Neural progenitor cell (in vitro differentiated cells): ENCODE measurements around the gene CDC42EP4. TPM values are rescaled to one million over a fixed set of nuclear protein-coding genes. Genes with fewer than 3 reads are reported as not detected.

Experiments
- DNase-seq: peaks from one replicate; pipeline ENCODE4 v3.0.0-alpha.2; 2016; ENCODE audit warnings: low spot score
- H2AFZ ChIP-seq: fragments of 200-600 bp; sonication (generic); replicated peaks from 2 replicates; pipeline ENCODE4 v1.6.1; 2016; ENCODE audit warnings: antibody characterized with exemption
- H3F3A ChIP-seq: fragments of 200-600 bp; sonication (generic); 2 replicates; pipeline ENCODE4 v1.6.1; 2016; ENCODE audit warnings: antibody characterized with exemption, low read depth
- H3K27ac ChIP-seq: fragments of 200-600 bp; sonication (generic); 2 replicates; pipeline ENCODE4 v1.5.1; 2016; ENCODE audit warnings: mild to moderate bottlenecking
- H3K27me3 ChIP-seq: fragments of 200-600 bp; sonication (generic); 2 replicates; pipeline ENCODE4 v1.6.1; 2016; ENCODE audit warnings: mild to moderate bottlenecking, moderate library complexity
- H3K36me3 ChIP-seq: fragments of 200-600 bp; sonication (generic); 2 replicates; pipeline ENCODE4 v1.5.1; 2016
- H3K4me1 ChIP-seq: fragments of 200-600 bp; sonication (generic); 2 replicates; pipeline ENCODE4 v1.6.1; 2016; ENCODE audit warnings: mixed run types
- H3K4me2 ChIP-seq: fragments of 200-600 bp; sonication (generic); 2 replicates; pipeline ENCODE4 v1.6.1; 2016
- H3K4me3 ChIP-seq: fragments of 200-600 bp; sonication (generic); 2 replicates; pipeline ENCODE4 v1.5.1; 2016
- H3K79me2 ChIP-seq: fragments of 200-600 bp; sonication (generic); 2 replicates; pipeline ENCODE4 v1.6.1; 2016; ENCODE audit warnings: low read depth
- H3K9ac ChIP-seq: fragments of 200-600 bp; sonication (generic); 2 replicates; pipeline ENCODE4 v1.6.1; 2016
- H3K9me3 ChIP-seq: fragments of 200-600 bp; sonication (generic); 2 replicates; pipeline ENCODE4 v1.5.1; 2016; ENCODE audit warnings: low read depth
- H4K20me1 ChIP-seq: fragments of 200-600 bp; sonication (generic); 2 replicates; pipeline ENCODE4 v1.6.1; 2016; ENCODE audit warnings: low read depth
- H3K27ac Mint-ChIP-seq: 3 replicates; pipeline ENCODE4 v1.8.0; 2021; ENCODE audit warnings: mixed read lengths
- H3K27me3 Mint-ChIP-seq: 2 replicates; pipeline ENCODE4 v1.8.0; 2022; ENCODE audit warnings: low read depth, mild to moderate bottlenecking, inconsistent platforms, moderate library complexity, mixed read lengths; ENCODE audit not compliant: insufficient read depth
- H3K36me3 Mint-ChIP-seq: 3 replicates; pipeline ENCODE4 v1.8.0; 2021; ENCODE audit warnings: mixed read lengths
- H3K4me1 Mint-ChIP-seq: 3 replicates; pipeline ENCODE4 v1.8.0; 2021; ENCODE audit warnings: mixed read lengths
- H3K4me3 Mint-ChIP-seq: 3 replicates; pipeline ENCODE4 v1.8.0; 2021; ENCODE audit warnings: mild to moderate bottlenecking, moderate library complexity, mixed read lengths
- H3K9me3 Mint-ChIP-seq: 3 replicates; pipeline ENCODE4 v1.8.0; 2020; ENCODE audit warnings: mixed read lengths
- CTCF ChIP-seq: fragments of 200-600 bp; sonication (generic); IDR thresholded peaks from 2 replicates; pipeline ENCODE4 v1.5.1; 2017; ENCODE audit warnings: antibody characterized with exemption, mild to moderate bottlenecking
- EZH2 ChIP-seq: fragments of 200-600 bp; sonication (generic); IDR thresholded peaks from 2 replicates; pipeline ENCODE4 v1.6.1; 2017; ENCODE audit warnings: antibody characterized with exemption, mild to moderate bottlenecking, moderate library complexity
- EZH2phosphoT487 ChIP-seq: fragments of 200-600 bp; sonication (generic); IDR thresholded peaks from 2 replicates; pipeline ENCODE4 v1.6.1; 2017; ENCODE audit warnings: antibody characterized with exemption
- total RNA-seq: library from RNA; depleted of rRNA; stranded (reverse); fragments of >200 nt; gene quantifications from 2 replicates; pipeline ENCODE4 v1.2.3, GENCODE V29; 2015; ENCODE audit warnings: low replicate concordance

The CDC42EP4 gene
- total RNA-seq, 1 donor from 2014 or later = 10.8 TPM

GRCh38 chr17:73317513-73318426 is 6.0 kb upstream of the CDC42EP4 start:
- TF ChIP-seq EZH2phosphoT487 = no peak
- no peak for TF ChIP-seq EZH2
- no peak for TF ChIP-seq CTCF
- Mint-ChIP-seq H3K4me3 (no peak overlapping the region), H3K27ac (no peak overlapping the region), H3K9me3 (no peaks in the 10 kb centered on the region), H3K27me3 (peaks cover 28% of the 10 kb centered on the region), H3K36me3 (no peaks in the 10 kb centered on the region), H3K4me1 (peaks cover 35% of the 10 kb centered on the region)
- no peak for DNase-seq
- H3F3A ChIP-seq = peaks cover 11% of the 10 kb centered on the region
- H3K9me3 ChIP-seq = no peaks in the 10 kb centered on the region
- peaks cover 8% of the 10 kb centered on the region for H3K27me3 ChIP-seq
- H3K27ac ChIP-seq = no peak overlapping the region
- no peak overlapping the region for H3K4me2 ChIP-seq
- H3K36me3 ChIP-seq = no peaks in the 10 kb centered on the region
- H3K9ac ChIP-seq = no peak overlapping the region
- no peak overlapping the region for H2AFZ ChIP-seq
- H3K4me1 ChIP-seq = peaks cover 9% of the 10 kb centered on the region
- no peaks in the 10 kb centered on the region for H4K20me1 ChIP-seq
- no peaks in the 10 kb centered on the region for H3K79me2 ChIP-seq
- H3K4me3 ChIP-seq = no peak overlapping the region

GRCh38 chr17:73316919-73317505 is 5.2 kb upstream of the CDC42EP4 start:
- TF ChIP-seq CTCF (no peak), EZH2phosphoT487 (no peak), EZH2 (no peak)
- H3K9me3 Mint-ChIP-seq = no peaks in the 10 kb centered on the region
- Histone ChIP-seq H3K27ac (no peak overlapping the region), H4K20me1 (no peaks in the 10 kb centered on the region), H3K27me3 (peaks cover 14% of the 10 kb centered on the region), H3K4me3 (no peak overlapping the region), H3K4me2 (peak overlapping the region; percentile 31), H3F3A (peaks cover 18% of the 10 kb centered on the region), H3K79me2 (no peaks in the 10 kb centered on the region), H2AFZ (no peak overlapping the region), H3K9ac (no peak overlapping the region), H3K9me3 (no peaks in the 10 kb centered on the region), H3K36me3 (no peaks in the 10 kb centered on the region), H3K4me1 (peaks cover 16% of the 10 kb centered on the region)
- H3K36me3 Mint-ChIP-seq = no peaks in the 10 kb centered on the region
- peaks cover 38% of the 10 kb centered on the region for H3K4me1 Mint-ChIP-seq
- DNase-seq = peak; percentile 32
- H3K4me3 Mint-ChIP-seq = no peak overlapping the region
- H3K27ac Mint-ChIP-seq = no peak overlapping the region
- peaks cover 28% of the 10 kb centered on the region for H3K27me3 Mint-ChIP-seq

- H3K9me3 Mint-ChIP-seq = no peaks in the 10 kb centered on the region
- DNase-seq = no peak
Measured at GRCh38 chr17:73315471-73315870, 3.7 kb upstream of the CDC42EP4 start.

More at GRCh38 chr17:73315471-73315870, 3.7 kb upstream of the CDC42EP4 start:
- Histone ChIP-seq H3K27ac (no peak overlapping the region), H3K79me2 (no peaks in the 10 kb centered on the region), H3F3A (peaks cover 24% of the 10 kb centered on the region), H3K27me3 (peaks cover 14% of the 10 kb centered on the region), H2AFZ (no peak overlapping the region), H3K4me2 (no peak overlapping the region), H3K9me3 (no peaks in the 10 kb centered on the region), H3K4me3 (no peak overlapping the region), H3K4me1 (peaks cover 16% of the 10 kb centered on the region), H4K20me1 (no peaks in the 10 kb centered on the region), H3K9ac (no peak overlapping the region), H3K36me3 (no peaks in the 10 kb centered on the region)
- TF ChIP-seq CTCF = no peak
- TF ChIP-seq EZH2phosphoT487 = no peak
- TF ChIP-seq EZH2 = no peak
- H3K27ac Mint-ChIP-seq = no peak overlapping the region
- H3K4me1 Mint-ChIP-seq = peaks cover 31% of the 10 kb centered on the region
- H3K36me3 Mint-ChIP-seq = no peaks in the 10 kb centered on the region
- H3K27me3 Mint-ChIP-seq = peaks cover 23% of the 10 kb centered on the region
- H3K4me3 Mint-ChIP-seq = no peak overlapping the region
